ENCODE measurements around the gene SH3RF3. TPM values are rescaled to one million over a fixed set of nuclear protein-coding genes. Genes with fewer than 3 reads are reported as not detected.

Gene SH3RF3
- total and polyA plus RNA-seq, 2 of the 13 experiments (the other 11 are each of a cell fraction or from before 2014, with no cell fraction given), result 0.04 TPM; not detected in 1

GRCh38 chr2:109435066-109435690 lies 306.2 kb downstream of the SH3RF3 start:
- no TSS peak for BruUV-seq (replicated peaks)
- 61% methylated on average over 11 of the region's 11 CpGs for WGBS (ENCODE audit: low lambda C conversion rate)
- Histone ChIP-seq H3K4me3 (replicated peaks in 1 of 3; ENCODE audit: insufficient read depth in 1 of 3, low read depth in 2 of 3, low read length in 3 of 3) (no peak overlapping the region), H3K36me3 (replicated peaks in 1 of 2; ENCODE audit: control insufficient read depth in 1 of 2, insufficient read depth in 2 of 2, low read length in 2 of 2) (no peaks in the 10 kb centered on the region), H3K9ac (ENCODE audit: insufficient read depth, low read depth, low read length) (no peak overlapping the region), H3K27ac (ENCODE audit: extremely low read length, insufficient read depth, low read length) (no peak overlapping the region), H3K27me3 (ENCODE audit: control insufficient read depth in 1 of 2, insufficient read depth in 2 of 2, low read length in 2 of 2) (peaks cover under 1 to 15% of the 10 kb centered on the region in 2 experiments; a peak in 4 of 5 replicates), H2AFZ (ENCODE audit: low read length) (no peak overlapping the region), H4K20me1 (ENCODE audit: insufficient read depth, low read length) (no peaks in the 10 kb centered on the region), H3K4me2 (ENCODE audit: low read depth, low read length) (no peak overlapping the region), H3K79me2 (ENCODE audit: insufficient read depth, low read length) (no peaks in the 10 kb centered on the region), H3K4me1 (ENCODE audit: insufficient read depth, low read length) (no peaks in the 10 kb centered on the region), H3K9me3 (ENCODE audit: low read length) (no peaks in the 10 kb centered on the region)
- DNase-seq (ENCODE audit: low spot score), result no peak
- in situ Hi-C loops (cut with HindIII; ENCODE audit: extremely low pct_ligation_motif_present, low pct_unique_long_range_greater_than_20kb) (no loop called here), intact Hi-C loops (cut with micrococcal nuclease; ENCODE audit: unreplicated experiment) (no loop called here)
- no peak for ATAC-seq
- POLR2A ChIA-PET, result no interaction called here
- CTCF ChIA-PET (ENCODE audit: low intra/inter-chr PET ratio, low total read pairs), result no interaction called here
- no peak for FAIRE-seq
- TF ChIP-seq ZBTB26 (CRISPR knock-in tag; IDR thresholded peaks at IDR 0.05; ENCODE audit: borderline replicate concordance) (no peak), RNF219 (CRISPR knock-in tag; IDR thresholded peaks at IDR 0.05) (no peak), REST (IDR thresholded peaks at IDR 0.05; ENCODE audit: borderline replicate concordance in 1 of 2, low read depth in 1 of 2, low read length in 2 of 2) (no peak), CERS6 (CRISPR knock-in tag; IDR thresholded peaks at IDR 0.05) (no peak), REL (CRISPR knock-in tag; conservative IDR thresholded peaks at IDR 0.05) (no peak), ZBTB21 (CRISPR knock-in tag; IDR thresholded peaks at IDR 0.05) (no peak), TBL1XR1 (IDR thresholded peaks at IDR 0.05; ENCODE audit: borderline replicate concordance, low read length, partially characterized antibody) (no peak), ZBTB49 (CRISPR knock-in tag; IDR thresholded peaks at IDR 0.05; ENCODE audit: borderline replicate concordance) (no peak), ZNF891 (CRISPR knock-in tag; IDR thresholded peaks at IDR 0.05) (no peak), ATM (IDR thresholded peaks at IDR 0.05; ENCODE audit: borderline replicate concordance) (no peak), CREM (IDR thresholded peaks at IDR 0.05) (no peak), CREM (CRISPR knock-in tag; IDR thresholded peaks at IDR 0.05) (no peak), FOXO1 (CRISPR knock-in tag; IDR thresholded peaks at IDR 0.05) (no peak), CENPX (CRISPR knock-in tag; IDR thresholded peaks at IDR 0.05) (no peak)
